Fibroblast of gingiva (primary cell): ENCODE data around the gene VWA5B1.
"Not testable (repeated sequence)": the region's sequence is repeated elsewhere in the genome, so short reads cannot be mapped to it uniquely, and the experiment has no call there.

Experiments used
- DNase-seq: peaks from one replicate; pipeline ENCODE4 v3.0.0-alpha.2; 2011; ENCODE audit warnings: low read depth

VWA5B1 gene

DNA sequence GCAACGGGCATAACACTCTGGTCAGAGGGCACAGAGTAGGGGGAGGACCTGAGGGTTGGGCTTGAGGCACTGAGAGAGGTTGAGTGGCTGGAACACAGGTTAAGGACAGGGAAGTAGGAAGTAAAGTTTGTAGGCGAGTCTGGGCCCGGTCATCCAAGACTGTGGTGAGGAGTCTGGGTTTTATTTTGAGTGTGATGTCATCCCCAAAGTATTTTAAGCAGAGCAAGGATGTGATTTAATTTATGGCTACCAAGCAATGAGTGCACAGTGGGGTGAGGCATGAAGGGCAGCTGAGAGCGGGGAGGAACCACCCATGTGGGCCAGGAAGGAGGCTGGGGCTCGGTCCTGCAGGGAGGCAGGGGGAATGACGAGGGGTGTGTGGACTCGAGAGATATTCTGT is 11.2 kb upstream of the VWA5B1 start:
- DNase-seq, result no peak

- DNase-seq, result no peak
Measured at GRCh38 chr1:20280341-20280740, 10.3 kb upstream of the VWA5B1 start.

GRCh38 chr1:20280906-20281305 is 9.8 kb upstream of the VWA5B1 start:
- DNase-seq, result no peak

DNA sequence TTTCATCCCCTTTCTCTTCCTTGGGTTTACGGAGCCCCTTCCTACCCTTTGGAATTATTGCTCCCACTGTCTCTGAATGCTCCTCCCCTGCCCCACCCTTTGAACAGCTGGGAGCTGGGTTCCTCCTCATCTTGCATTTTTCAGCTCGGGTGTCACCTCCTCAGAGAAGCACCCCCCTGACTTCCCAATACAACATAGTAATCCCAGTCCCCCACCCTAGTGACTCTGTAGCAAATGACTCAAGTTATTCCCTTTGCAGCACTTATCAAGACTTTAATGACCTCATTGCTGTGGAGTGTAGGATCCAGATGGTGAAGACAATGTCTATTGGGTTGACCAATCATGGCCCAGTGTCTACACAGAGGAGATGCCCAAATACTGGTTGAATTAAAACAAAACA is 8.9 kb upstream of the VWA5B1 start:
- DNase-seq, result no peak

DNA sequence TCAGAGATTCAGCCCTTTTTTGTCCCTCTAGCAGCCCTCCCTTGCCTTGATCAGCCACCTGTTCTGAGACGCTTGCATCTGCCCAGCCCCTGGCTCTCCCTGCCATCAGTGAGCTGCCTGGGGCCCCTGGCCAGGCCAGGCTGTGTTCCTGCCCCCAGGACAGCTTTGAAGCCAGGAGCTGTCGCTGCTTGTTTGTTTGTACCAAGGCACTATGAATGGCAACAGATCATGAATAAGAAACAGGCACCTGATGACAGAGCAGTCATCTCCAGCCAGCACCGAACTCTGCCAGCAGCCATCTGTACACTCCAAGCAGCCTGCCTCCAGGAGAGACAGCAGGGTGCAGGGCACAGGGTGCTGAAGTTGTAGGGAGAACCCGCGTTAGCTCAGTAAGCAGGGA is 8.1 kb upstream of the VWA5B1 start:
- no peak for DNase-seq

DNA sequence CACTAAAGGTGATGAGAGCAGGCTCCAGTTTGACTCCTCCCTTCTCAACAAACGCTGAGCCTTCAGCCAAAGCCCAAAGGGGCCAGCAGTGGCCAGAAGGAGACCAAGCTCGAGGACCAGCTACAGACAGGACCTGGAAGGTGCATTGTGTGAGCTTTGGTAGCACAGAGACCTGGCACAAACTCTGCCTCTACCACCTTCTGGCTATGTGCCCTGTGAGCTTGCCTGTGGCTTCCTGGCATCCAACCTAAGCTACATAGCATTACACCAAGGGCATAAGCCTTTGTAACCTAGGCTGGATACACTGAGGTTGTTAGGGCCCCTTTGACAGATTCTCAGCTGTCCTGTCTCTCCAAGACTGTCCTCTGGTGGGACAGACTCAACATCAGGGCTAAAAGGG is 6.6 kb upstream of the VWA5B1 start:
- DNase-seq, result no peak

- no peak for DNase-seq
Measured at GRCh38 chr1:20284625-20285024, 6.0 kb upstream of the VWA5B1 start.

GRCh38 chr1:20285510-20285909 is 5.2 kb upstream of the VWA5B1 start:
- DNase-seq, result no peak

- not testable (repeated sequence) for DNase-seq
Measured at GRCh38 chr1:20287696-20288095, 3.0 kb upstream of the VWA5B1 start.

DNA sequence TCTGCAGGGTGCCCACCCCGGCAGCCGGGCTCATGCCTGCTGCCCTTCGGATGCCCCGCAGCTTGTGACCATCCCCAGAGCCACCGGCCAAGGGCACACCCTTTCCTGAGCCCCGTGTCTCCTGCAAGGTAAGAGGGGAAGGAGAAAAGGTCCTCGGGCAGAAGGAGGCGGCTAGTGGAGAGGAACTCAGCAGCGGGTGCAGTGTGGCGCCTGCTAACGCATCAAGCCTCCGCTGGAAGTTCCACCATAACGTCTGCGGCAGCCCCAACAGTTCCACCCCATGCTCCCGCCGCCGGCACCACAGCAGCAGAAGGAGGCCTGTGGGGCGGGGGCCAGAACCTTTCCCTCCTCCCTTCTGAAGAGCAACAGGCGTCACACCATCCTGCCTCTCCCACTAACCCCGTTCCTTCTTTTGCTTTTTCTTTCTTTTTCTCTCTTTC is 990 bp downstream of the VWA5B1 start:
- no peak for DNase-seq

- no peak for DNase-seq
Measured at GRCh38 chr1:20298626-20299025, 8.0 kb downstream of the VWA5B1 start.

GRCh38 chr1:20301463-20302107 is 10.9 kb downstream of the VWA5B1 start:
- DNase-seq, result no peak

GRCh38 chr1:20302108-20302471 is 11.4 kb downstream of the VWA5B1 start:
- DNase-seq, result no peak

GRCh38 chr1:20307026-20307425 is 16.4 kb downstream of the VWA5B1 start:
- no peak for DNase-seq

- DNase-seq, result no peak
Measured at GRCh38 chr1:20308569-20308968, 17.9 kb downstream of the VWA5B1 start.

DNA sequence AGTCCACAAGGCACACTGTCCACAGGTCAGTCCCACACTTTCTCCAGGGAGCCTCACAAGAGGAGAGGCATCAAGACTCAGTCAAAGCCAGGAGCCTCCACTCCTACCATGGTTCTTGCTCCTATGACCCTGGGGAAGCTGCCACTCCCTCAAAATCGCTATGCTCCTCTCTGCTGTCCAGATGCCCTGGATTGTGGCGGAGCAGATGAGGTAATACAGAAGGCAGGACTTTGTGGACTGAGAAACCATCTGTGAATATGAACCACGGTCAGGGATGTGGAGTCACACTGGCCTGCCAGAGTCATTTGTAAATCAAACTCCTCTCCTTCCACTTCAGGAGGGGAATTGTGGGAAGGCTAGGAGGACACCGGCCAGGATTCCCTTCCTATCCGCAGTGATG is 20.6 kb downstream of the VWA5B1 start:
- no peak for DNase-seq

- DNase-seq, result no peak
Measured at GRCh38 chr1:20312310-20312709, 21.6 kb downstream of the VWA5B1 start.

GRCh38 chr1:20312818-20313217 is 22.1 kb downstream of the VWA5B1 start:
- DNase-seq, result no peak

DNA sequence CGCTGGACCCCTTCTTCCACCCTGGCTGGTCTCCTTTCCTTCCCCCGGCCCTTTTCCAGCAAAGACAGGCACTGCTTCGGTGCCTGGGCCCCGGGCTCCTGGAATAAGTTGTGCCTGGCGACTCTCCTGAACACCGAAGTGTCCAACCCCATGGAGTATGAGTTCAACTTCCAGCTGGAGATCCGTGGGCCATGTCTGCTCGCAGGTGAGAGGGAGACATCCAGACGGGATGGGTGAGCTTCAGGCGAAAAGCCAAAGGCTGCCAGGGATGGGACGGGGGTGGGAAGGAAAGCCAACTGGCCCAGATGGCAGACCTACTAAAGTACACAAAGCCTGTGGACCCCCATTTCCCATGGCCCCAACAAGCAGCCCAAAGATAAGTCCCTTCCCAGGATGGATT is 26.8 kb downstream of the VWA5B1 start:
- DNase-seq, result no peak

GRCh38 chr1:20318521-20318920 is 27.8 kb downstream of the VWA5B1 start:
- no peak for DNase-seq

- DNase-seq, result no peak
Measured at GRCh38 chr1:20318971-20319370, 28.3 kb downstream of the VWA5B1 start.

- DNase-seq, result no peak
Measured at GRCh38 chr1:20319456-20320220, 29.0 kb downstream of the VWA5B1 start.

- no peak for DNase-seq
Measured at GRCh38 chr1:20320704-20321103, 30.0 kb downstream of the VWA5B1 start.

DNA sequence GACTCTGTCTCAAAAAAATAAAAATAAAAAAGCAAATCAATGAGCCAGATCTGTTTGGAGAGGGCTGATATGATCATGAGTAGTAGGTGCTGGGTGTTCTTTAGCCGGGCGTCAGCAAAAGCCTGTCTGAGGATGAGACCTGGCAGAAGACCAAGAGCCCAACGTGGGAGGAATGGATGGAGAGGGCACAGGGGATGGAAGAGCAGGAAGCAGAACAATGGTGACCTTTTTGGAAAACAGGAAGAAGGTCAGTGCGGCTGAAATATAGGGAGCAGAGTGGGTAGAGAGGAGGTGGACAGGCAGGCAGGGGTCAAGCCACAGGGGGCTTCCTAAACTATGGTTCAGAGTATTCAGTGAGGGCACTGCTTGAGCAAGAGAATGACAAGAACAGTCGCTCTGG is 30.9 kb downstream of the VWA5B1 start:
- DNase-seq, result no peak
